Measurements from ENCODE around the gene LLGL2.

GRCh38 chr17:75476752-75477489 lies 48.6 kb upstream of the LLGL2 start:
- TF ChIP-seq CTCF (IDR thresholded peaks at IDR 0.05) (no peak), POLR2A (IDR thresholded peaks at IDR 0.05) (no peak)
